ENCODE results near the gene MPP2. TPM values are rescaled to one million over a fixed set of nuclear protein-coding genes. Genes with fewer than 3 reads are reported as not detected.
A peak's percentile ranks its signal among the peaks of the same experiment; 100 is the strongest.
"Not testable (repeated sequence)": the region's sequence is repeated elsewhere in the genome, so short reads cannot be mapped to it uniquely, and the experiment has no call there.

MPP2 gene
- total RNA-seq, 5 donors from 2014 or later (not counting 1 experiment from before 2014, with no cell fraction given) = 1.6 to 5.6 (median 3.2) TPM

- WGBS (ENCODE audit: insufficient coverage) = 42% methylated on average over 4 of the region's 13 CpGs
- Histone ChIP-seq H3K27me3 (replicated peaks in 1 of 2; ENCODE audit: control insufficient read depth in 2 of 2, extremely low read depth in 1 of 2, insufficient read depth in 2 of 2, low read length in 1 of 2) (peaks cover 0 to 38% of the 10 kb centered on the region in 2 experiments), H3K9me3 (no peaks in the 10 kb centered on the region), H3K27ac (ENCODE audit: low read length) (no peak overlapping the region), H3K4me1 (ENCODE audit: control insufficient read depth in 1 of 2, extremely low read depth in 1 of 2, insufficient read depth in 2 of 2, low read length in 2 of 2) (no peaks in the 10 kb centered on the region), H3K4me3 (ENCODE audit: control insufficient read depth in 1 of 2, extremely low read depth in 1 of 2, low read length in 1 of 2) (no peak overlapping the region), H3K36me3 (ENCODE audit: control insufficient read depth in 2 of 2, extremely low read depth in 1 of 2, insufficient read depth in 1 of 2, low read length in 1 of 2) (no peaks in the 10 kb centered on the region)
- no peaks in the 10 kb centered on the region for H3K4me1 Mint-ChIP-seq
- no peaks in the 10 kb centered on the region for H3K36me3 Mint-ChIP-seq
- ChIA-PET POLR2A (interaction anchor here in 1 of 2 donors (0.6 kb wide), 1 partner anchor 109 kb away, joined by 3 read pairs; no protein-coding TSS in a partner anchor), CTCF (no interaction called here)
- peak; percentile 91 to 99 (median 98) for ATAC-seq (replicated peaks in 1 of 4)
- no peak overlapping the region for H3K27ac Mint-ChIP-seq
- peak; percentile 34 to 77 (median 67) for DNase-seq
- H3K9me3 Mint-ChIP-seq = no peaks in the 10 kb centered on the region
- peaks cover 31% of the 10 kb centered on the region in 2 donors for H3K27me3 Mint-ChIP-seq
- no peak overlapping the region for H3K4me3 Mint-ChIP-seq
Measured at GRCh38 chr17:43846221-43846712, 61.1 kb downstream of the MPP2 start.

GRCh38 chr17:43845766-43846165, 61.6 kb downstream of the MPP2 start:
- H3K4me1 ChIP-seq (ENCODE audit: control insufficient read depth in 1 of 2, extremely low read depth in 1 of 2, insufficient read depth in 2 of 2, low read length in 2 of 2) = no peaks in the 10 kb centered on the region
- Mint-ChIP-seq H3K4me3 (no peak overlapping the region), H3K4me1 (no peaks in the 10 kb centered on the region), H3K27ac (no peak overlapping the region), H3K9me3 (no peaks in the 10 kb centered on the region), H3K27me3 (peaks cover 29 to 32% of the 10 kb centered on the region in 2 donors), H3K36me3 (no peaks in the 10 kb centered on the region)
- H3K9me3 ChIP-seq = no peaks in the 10 kb centered on the region
- WGBS (ENCODE audit: insufficient coverage) = no CpG with 5 or more reads among the region's 4 CpGs
- no peak overlapping the region for H3K4me3 ChIP-seq (ENCODE audit: control insufficient read depth in 1 of 2, extremely low read depth in 1 of 2, low read length in 1 of 2)
- H3K27me3 ChIP-seq (replicated peaks in 1 of 2; ENCODE audit: control insufficient read depth in 2 of 2, extremely low read depth in 1 of 2, insufficient read depth in 2 of 2, low read length in 1 of 2) = peaks cover 0 to 38% of the 10 kb centered on the region in 2 experiments
- ATAC-seq (replicated peaks in 1 of 4) (no peak), DNase-seq (no peak)
- H3K27ac ChIP-seq (ENCODE audit: low read length) = no peak overlapping the region
- POLR2A ChIA-PET = interaction anchor here in 1 of 2 donors (0.6 kb wide), 1 partner anchor 109 kb away, joined by 3 read pairs; no protein-coding TSS in a partner anchor
- CTCF ChIA-PET = no interaction called here
- no peaks in the 10 kb centered on the region for H3K36me3 ChIP-seq (ENCODE audit: control insufficient read depth in 2 of 2, extremely low read depth in 1 of 2, insufficient read depth in 1 of 2, low read length in 1 of 2)

- POLR2A ChIA-PET = no interaction called here
- H3K27ac ChIP-seq (ENCODE audit: low read length) = no peak overlapping the region
- no peaks in the 10 kb centered on the region for H3K9me3 ChIP-seq
- ATAC-seq (replicated peaks in 1 of 4) = no peak
- no peaks in the 10 kb centered on the region for H3K36me3 ChIP-seq (ENCODE audit: control insufficient read depth in 2 of 2, extremely low read depth in 1 of 2, insufficient read depth in 1 of 2, low read length in 1 of 2)
- Mint-ChIP-seq H3K9me3 (no peaks in the 10 kb centered on the region), H3K4me3 (no peak overlapping the region), H3K36me3 (no peaks in the 10 kb centered on the region), H3K27ac (no peak overlapping the region), H3K4me1 (no peaks in the 10 kb centered on the region), H3K27me3 (peaks cover 30 to 35% of the 10 kb centered on the region in 2 donors)
- DNase-seq = no peak
- CTCF ChIA-PET = no interaction called here
- H3K4me3 ChIP-seq (ENCODE audit: control insufficient read depth in 1 of 2, extremely low read depth in 1 of 2, low read length in 1 of 2) = no peak overlapping the region
- H3K27me3 ChIP-seq (replicated peaks in 1 of 2; ENCODE audit: control insufficient read depth in 2 of 2, extremely low read depth in 1 of 2, insufficient read depth in 2 of 2, low read length in 1 of 2) = peaks cover 0 to 34% of the 10 kb centered on the region in 2 experiments
- H3K4me1 ChIP-seq (ENCODE audit: control insufficient read depth in 1 of 2, extremely low read depth in 1 of 2, insufficient read depth in 2 of 2, low read length in 2 of 2) = no peaks in the 10 kb centered on the region
- WGBS (ENCODE audit: insufficient coverage) = 57% methylated on average over 1 of the region's 5 CpGs
Measured at GRCh38 chr17:43844241-43844640, 63.1 kb downstream of the MPP2 start.

- Mint-ChIP-seq H3K4me3 (no peak overlapping the region), H3K27ac (no peak overlapping the region), H3K4me1 (no peaks in the 10 kb centered on the region), H3K36me3 (no peaks in the 10 kb centered on the region), H3K9me3 (no peaks in the 10 kb centered on the region), H3K27me3 (peaks cover 26% of the 10 kb centered on the region in 2 donors)
- Histone ChIP-seq H3K27me3 (replicated peaks in 1 of 2; ENCODE audit: control insufficient read depth in 2 of 2, extremely low read depth in 1 of 2, insufficient read depth in 2 of 2, low read length in 1 of 2) (peaks cover 0 to 28% of the 10 kb centered on the region in 2 experiments), H3K4me3 (ENCODE audit: control insufficient read depth in 1 of 2, extremely low read depth in 1 of 2, low read length in 1 of 2) (no peak overlapping the region), H3K27ac (ENCODE audit: low read length) (no peak overlapping the region), H3K9me3 (no peaks in the 10 kb centered on the region), H3K4me1 (ENCODE audit: control insufficient read depth in 1 of 2, extremely low read depth in 1 of 2, insufficient read depth in 2 of 2, low read length in 2 of 2) (no peaks in the 10 kb centered on the region), H3K36me3 (ENCODE audit: control insufficient read depth in 2 of 2, extremely low read depth in 1 of 2, insufficient read depth in 1 of 2, low read length in 1 of 2) (no peaks in the 10 kb centered on the region)
- 20% methylated on average over 2 of the region's 7 CpGs for WGBS (ENCODE audit: insufficient coverage)
- POLR2A ChIA-PET = no interaction called here
- DNase-seq (no peak), ATAC-seq (replicated peaks in 1 of 4) (no peak)
- CTCF ChIA-PET = interaction anchor here (0.5 to 0.7 kb wide), 2 partner anchors 20 kb away, joined by 3 to 7 read pairs; no protein-coding TSS in a partner anchor
Measured at GRCh38 chr17:43842975-43843325, 64.4 kb downstream of the MPP2 start.

GRCh38 chr17:43842091-43842974, 65.0 kb downstream of the MPP2 start:
- DNase-seq; H3K27ac ChIP-seq (ENCODE audit: low read length); H3K4me3 ChIP-seq (ENCODE audit: control insufficient read depth in 1 of 2, extremely low read depth in 1 of 2, low read length in 1 of 2); H3K36me3 ChIP-seq (ENCODE audit: control insufficient read depth in 2 of 2, extremely low read depth in 1 of 2, insufficient read depth in 1 of 2, low read length in 1 of 2); H3K4me1 Mint-ChIP-seq; H3K36me3 Mint-ChIP-seq; H3K9me3 ChIP-seq; H3K9me3 Mint-ChIP-seq; H3K4me3 Mint-ChIP-seq; ATAC-seq (replicated peaks in 1 of 4); H3K4me1 ChIP-seq (ENCODE audit: control insufficient read depth in 1 of 2, extremely low read depth in 1 of 2, insufficient read depth in 2 of 2, low read length in 2 of 2); H3K27ac Mint-ChIP-seq; POLR2A ChIA-PET: not testable (repeated sequence)
- CTCF ChIA-PET = interaction anchor here (0.5 to 0.7 kb wide), 4 partner anchors 20 to 265 kb away, joined by 3 to 7 read pairs (median 5); no protein-coding TSS in a partner anchor
- H3K27me3 ChIP-seq (replicated peaks in 1 of 2; ENCODE audit: control insufficient read depth in 2 of 2, extremely low read depth in 1 of 2, insufficient read depth in 2 of 2, low read length in 1 of 2) = peaks cover 0 to 29% of the 10 kb centered on the region in 2 experiments
- WGBS (ENCODE audit: insufficient coverage) = 88% methylated on average over 36 of the region's 54 CpGs
- H3K27me3 Mint-ChIP-seq = peaks cover 28 to 29% of the 10 kb centered on the region in 2 donors

GRCh38 chr17:43841282-43841681, 66.1 kb downstream of the MPP2 start:
- ChIA-PET CTCF (no interaction called here), POLR2A (no interaction called here)
- no peaks in the 10 kb centered on the region for H3K36me3 Mint-ChIP-seq
- no peaks in the 10 kb centered on the region for H3K9me3 ChIP-seq
- WGBS (ENCODE audit: insufficient coverage) = 96% methylated on average over 3 of the region's 4 CpGs
- H3K4me3 Mint-ChIP-seq = no peak overlapping the region
- ATAC-seq (replicated peaks in 1 of 4) = no peak
- H3K27me3 ChIP-seq (replicated peaks in 1 of 2; ENCODE audit: control insufficient read depth in 2 of 2, extremely low read depth in 1 of 2, insufficient read depth in 2 of 2, low read length in 1 of 2) = peaks cover 0 to 25% of the 10 kb centered on the region in 2 experiments
- H3K36me3 ChIP-seq (ENCODE audit: control insufficient read depth in 2 of 2, extremely low read depth in 1 of 2, insufficient read depth in 1 of 2, low read length in 1 of 2) = no peaks in the 10 kb centered on the region
- H3K27ac Mint-ChIP-seq = no peak overlapping the region
- H3K9me3 Mint-ChIP-seq = no peaks in the 10 kb centered on the region
- no peaks in the 10 kb centered on the region for H3K4me1 ChIP-seq (ENCODE audit: control insufficient read depth in 1 of 2, extremely low read depth in 1 of 2, insufficient read depth in 2 of 2, low read length in 2 of 2)
- H3K4me1 Mint-ChIP-seq = no peaks in the 10 kb centered on the region
- H3K4me3 ChIP-seq (ENCODE audit: control insufficient read depth in 1 of 2, extremely low read depth in 1 of 2, low read length in 1 of 2) = no peak overlapping the region
- no peak for DNase-seq
- H3K27ac ChIP-seq (ENCODE audit: low read length) = no peak overlapping the region
- peaks cover 24 to 25% of the 10 kb centered on the region in 2 donors for H3K27me3 Mint-ChIP-seq

All from T-cell (primary cell).